Measurements from ENCODE around the gene HDAC4.

HDAC4 gene

GRCh38 chr2:239190361-239190760, 210.5 kb downstream of the HDAC4 start:
- peaks cover 39% of the 10 kb centered on the region for H3K36me3 ChIP-seq (ENCODE audit: insufficient read depth, insufficient read length, low read length)
- no peaks in the 10 kb centered on the region for H3K27me3 ChIP-seq (ENCODE audit: insufficient read depth, insufficient read length)
- TF ChIP-seq YY1 (IDR thresholded peaks at IDR 0.05; ENCODE audit: insufficient read depth, insufficient read length) (no peak), ZNF274 (IDR thresholded peaks at IDR 0.05; ENCODE audit: low read depth, low read length) (no peak), SUZ12 (IDR thresholded peaks at IDR 0.05; ENCODE audit: extremely low read depth, insufficient read depth, insufficient read length) (no peak)
- peaks cover 23% of the 10 kb centered on the region for H3K4me1 ChIP-seq (ENCODE audit: insufficient read depth, insufficient read length)
- no peak overlapping the region for H3K4me3 ChIP-seq (ENCODE audit: insufficient read length, low read depth)
- H3K9ac ChIP-seq (ENCODE audit: insufficient read length, low read depth), result no peak overlapping the region
- peaks cover 14% of the 10 kb centered on the region; the same call in 1 of the 2 replicates for H3K9me3 ChIP-seq (ENCODE audit: insufficient read depth, low read length)
- no peak for DNase-seq (ENCODE audit: low read depth, low spot score)

- Histone ChIP-seq H3K4me3 (ENCODE audit: insufficient read length, low read depth) (no peak overlapping the region), H3K4me1 (ENCODE audit: insufficient read depth, insufficient read length) (peaks cover 21% of the 10 kb centered on the region), H3K27me3 (ENCODE audit: insufficient read depth, insufficient read length) (no peaks in the 10 kb centered on the region), H3K9me3 (ENCODE audit: insufficient read depth, low read length) (peaks cover 14% of the 10 kb centered on the region; the same call in 1 of the 2 replicates), H3K9ac (ENCODE audit: insufficient read length, low read depth) (no peak overlapping the region), H3K36me3 (ENCODE audit: insufficient read depth, insufficient read length, low read length) (peaks cover 41% of the 10 kb centered on the region)
- no peak for DNase-seq (ENCODE audit: low read depth, low spot score)
- TF ChIP-seq YY1 (IDR thresholded peaks at IDR 0.05; ENCODE audit: insufficient read depth, insufficient read length), result no peak
- no peak for TF ChIP-seq SUZ12 (IDR thresholded peaks at IDR 0.05; ENCODE audit: extremely low read depth, insufficient read depth, insufficient read length)
- TF ChIP-seq ZNF274 (IDR thresholded peaks at IDR 0.05; ENCODE audit: low read depth, low read length), result no peak
Measured at GRCh38 chr2:239189711-239190131, 211.1 kb downstream of the HDAC4 start.

- Histone ChIP-seq H3K9ac (ENCODE audit: insufficient read length, low read depth) (no peak overlapping the region), H3K4me3 (ENCODE audit: insufficient read length, low read depth) (no peak overlapping the region), H3K36me3 (ENCODE audit: insufficient read depth, insufficient read length, low read length) (peaks cover 41% of the 10 kb centered on the region), H3K4me1 (ENCODE audit: insufficient read depth, insufficient read length) (peaks cover 18% of the 10 kb centered on the region), H3K9me3 (ENCODE audit: insufficient read depth, low read length) (peaks cover 14% of the 10 kb centered on the region; the same call in 1 of the 2 replicates), H3K27me3 (ENCODE audit: insufficient read depth, insufficient read length) (no peaks in the 10 kb centered on the region)
- no peak for TF ChIP-seq ZNF274 (IDR thresholded peaks at IDR 0.05; ENCODE audit: low read depth, low read length)
- no peak for TF ChIP-seq SUZ12 (IDR thresholded peaks at IDR 0.05; ENCODE audit: extremely low read depth, insufficient read depth, insufficient read length)
- TF ChIP-seq YY1 (IDR thresholded peaks at IDR 0.05; ENCODE audit: insufficient read depth, insufficient read length), result no peak
- no peak for DNase-seq (ENCODE audit: low read depth, low spot score)
Measured at GRCh38 chr2:239188536-239188935, 212.3 kb downstream of the HDAC4 start.

GRCh38 chr2:239187464-239188253, 213.2 kb downstream of the HDAC4 start:
- no peak for DNase-seq (ENCODE audit: low read depth, low spot score)
- no peaks in the 10 kb centered on the region for H3K27me3 ChIP-seq (ENCODE audit: insufficient read depth, insufficient read length)
- H3K4me3 ChIP-seq (ENCODE audit: insufficient read length, low read depth), result no peak overlapping the region
- H3K9ac ChIP-seq (ENCODE audit: insufficient read length, low read depth), result no peak overlapping the region
- H3K4me1 ChIP-seq (ENCODE audit: insufficient read depth, insufficient read length), result peaks cover 18% of the 10 kb centered on the region
- peaks cover 14% of the 10 kb centered on the region; the same call in 1 of the 2 replicates for H3K9me3 ChIP-seq (ENCODE audit: insufficient read depth, low read length)
- peaks cover 41% of the 10 kb centered on the region for H3K36me3 ChIP-seq (ENCODE audit: insufficient read depth, insufficient read length, low read length)
- TF ChIP-seq ZNF274 (IDR thresholded peaks at IDR 0.05; ENCODE audit: low read depth, low read length), result no peak
- TF ChIP-seq SUZ12 (IDR thresholded peaks at IDR 0.05; ENCODE audit: extremely low read depth, insufficient read depth, insufficient read length), result no peak
- TF ChIP-seq YY1 (IDR thresholded peaks at IDR 0.05; ENCODE audit: insufficient read depth, insufficient read length), result no peak

GRCh38 chr2:239186516-239187357, 214.1 kb downstream of the HDAC4 start:
- no peak for TF ChIP-seq YY1 (IDR thresholded peaks at IDR 0.05; ENCODE audit: insufficient read depth, insufficient read length)
- no peak for TF ChIP-seq ZNF274 (IDR thresholded peaks at IDR 0.05; ENCODE audit: low read depth, low read length)
- TF ChIP-seq SUZ12 (IDR thresholded peaks at IDR 0.05; ENCODE audit: extremely low read depth, insufficient read depth, insufficient read length), result no peak
- Histone ChIP-seq H3K9me3 (ENCODE audit: insufficient read depth, low read length) (peaks cover 14% of the 10 kb centered on the region; the same call in 1 of the 2 replicates), H3K9ac (ENCODE audit: insufficient read length, low read depth) (no peak overlapping the region), H3K4me3 (ENCODE audit: insufficient read length, low read depth) (no peak overlapping the region), H3K27me3 (ENCODE audit: insufficient read depth, insufficient read length) (no peaks in the 10 kb centered on the region), H3K36me3 (ENCODE audit: insufficient read depth, insufficient read length, low read length) (peaks cover 41% of the 10 kb centered on the region), H3K4me1 (ENCODE audit: insufficient read depth, insufficient read length) (peaks cover 18% of the 10 kb centered on the region)
- DNase-seq (ENCODE audit: low read depth, low spot score), result no peak

- H3K4me3 ChIP-seq (ENCODE audit: insufficient read length, low read depth), result no peak overlapping the region
- TF ChIP-seq ZNF274 (IDR thresholded peaks at IDR 0.05; ENCODE audit: low read depth, low read length) (no peak), YY1 (IDR thresholded peaks at IDR 0.05; ENCODE audit: insufficient read depth, insufficient read length) (no peak), SUZ12 (IDR thresholded peaks at IDR 0.05; ENCODE audit: extremely low read depth, insufficient read depth, insufficient read length) (no peak)
- peaks cover 5% of the 10 kb centered on the region for H3K4me1 ChIP-seq (ENCODE audit: insufficient read depth, insufficient read length)
- peaks cover 14% of the 10 kb centered on the region; the same call in 1 of the 2 replicates for H3K9me3 ChIP-seq (ENCODE audit: insufficient read depth, low read length)
- H3K27me3 ChIP-seq (ENCODE audit: insufficient read depth, insufficient read length), result no peaks in the 10 kb centered on the region
- DNase-seq (ENCODE audit: low read depth, low spot score), result no peak
- peaks cover 42% of the 10 kb centered on the region for H3K36me3 ChIP-seq (ENCODE audit: insufficient read depth, insufficient read length, low read length)
- H3K9ac ChIP-seq (ENCODE audit: insufficient read length, low read depth), result no peak overlapping the region
Measured at GRCh38 chr2:239184968-239185903, 215.6 kb downstream of the HDAC4 start.
